ENCODE measurements around the gene TMEM11.
"Not testable (repeated sequence)": the region's sequence is repeated elsewhere in the genome, so short reads cannot be mapped to it uniquely, and the experiment has no call there.

Gene TMEM11

GRCh38 chr17:21242026-21242697 is 28.2 kb upstream of the TMEM11 start:
- no peak for DNase-seq (ENCODE audit: low read depth)

DNA sequence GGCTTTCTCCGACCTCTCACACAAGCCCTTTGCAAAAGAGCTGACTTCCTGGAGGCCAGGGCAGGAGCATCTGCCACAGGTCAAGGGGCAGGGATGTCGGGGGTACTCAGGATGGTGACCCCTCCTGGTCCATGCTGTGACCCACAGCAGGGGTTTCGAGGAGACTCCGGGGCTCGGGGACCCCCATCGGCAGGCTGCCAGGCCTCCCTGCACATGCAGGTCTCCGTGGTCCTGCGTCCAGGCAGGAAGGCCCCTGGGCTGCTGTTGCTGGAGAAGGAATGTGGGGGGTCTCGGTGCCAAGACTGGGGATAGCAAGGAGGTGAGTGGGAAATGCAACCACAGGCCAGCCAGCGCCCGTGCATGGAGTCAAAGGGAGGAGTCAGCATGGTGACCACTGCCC is 27.6 kb upstream of the TMEM11 start:
- no peak for DNase-seq (ENCODE audit: low read depth)

DNA sequence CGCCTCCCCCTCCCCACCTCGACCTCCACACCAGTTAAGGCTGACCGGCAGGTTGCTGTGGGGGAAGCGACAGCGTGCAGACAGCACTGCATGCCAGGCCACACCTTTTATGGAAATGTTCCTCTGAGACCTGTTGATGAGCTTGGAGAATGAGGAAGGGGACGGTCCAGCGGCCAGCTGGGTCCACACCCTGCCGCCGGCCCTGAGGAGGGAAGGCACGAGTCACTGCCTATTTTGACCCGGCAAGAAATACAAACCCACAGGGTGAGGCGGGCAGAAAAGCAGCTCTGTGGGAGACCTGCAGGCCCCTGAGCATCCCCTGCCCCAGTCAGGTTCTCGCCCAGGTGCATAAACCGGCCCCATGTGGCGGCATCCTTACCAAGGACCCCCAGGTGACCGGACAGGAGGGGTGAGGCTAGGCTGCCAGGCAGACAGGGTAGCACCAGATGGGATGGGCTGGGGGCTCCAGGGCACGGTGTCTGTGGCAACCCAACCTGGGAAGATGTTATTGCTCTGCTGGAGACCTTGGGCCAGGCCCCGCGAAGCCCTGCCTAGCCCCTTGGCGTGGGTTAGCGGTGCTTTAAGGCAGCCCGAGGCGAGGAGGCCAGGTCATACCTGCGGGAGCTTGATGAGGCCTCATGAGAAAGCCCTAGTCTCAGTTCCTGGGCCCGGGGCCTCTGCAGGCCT is 26.6 kb upstream of the TMEM11 start:
- DNase-seq (ENCODE audit: low read depth), result no peak

GRCh38 chr17:21239680-21240368 is 25.9 kb upstream of the TMEM11 start:
- DNase-seq (ENCODE audit: low read depth), result no peak

DNA sequence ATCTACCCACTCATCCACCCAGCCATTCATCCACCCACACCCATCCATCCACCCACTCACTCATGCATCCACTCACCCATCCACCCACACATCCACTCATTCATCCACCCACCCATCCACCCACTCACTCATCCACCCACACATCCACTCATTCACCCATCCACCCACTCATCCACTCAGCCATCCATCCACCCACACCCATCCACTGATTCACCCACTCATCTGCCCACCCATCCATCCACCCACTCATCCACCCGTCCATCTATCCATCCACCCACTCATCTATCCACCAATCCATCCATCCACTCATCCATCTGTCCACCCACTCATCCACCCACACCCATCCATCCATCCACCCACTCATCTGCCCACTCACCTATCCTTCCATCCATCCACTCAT is 22.0 kb upstream of the TMEM11 start:
- no peak for DNase-seq (ENCODE audit: low read depth)

DNA sequence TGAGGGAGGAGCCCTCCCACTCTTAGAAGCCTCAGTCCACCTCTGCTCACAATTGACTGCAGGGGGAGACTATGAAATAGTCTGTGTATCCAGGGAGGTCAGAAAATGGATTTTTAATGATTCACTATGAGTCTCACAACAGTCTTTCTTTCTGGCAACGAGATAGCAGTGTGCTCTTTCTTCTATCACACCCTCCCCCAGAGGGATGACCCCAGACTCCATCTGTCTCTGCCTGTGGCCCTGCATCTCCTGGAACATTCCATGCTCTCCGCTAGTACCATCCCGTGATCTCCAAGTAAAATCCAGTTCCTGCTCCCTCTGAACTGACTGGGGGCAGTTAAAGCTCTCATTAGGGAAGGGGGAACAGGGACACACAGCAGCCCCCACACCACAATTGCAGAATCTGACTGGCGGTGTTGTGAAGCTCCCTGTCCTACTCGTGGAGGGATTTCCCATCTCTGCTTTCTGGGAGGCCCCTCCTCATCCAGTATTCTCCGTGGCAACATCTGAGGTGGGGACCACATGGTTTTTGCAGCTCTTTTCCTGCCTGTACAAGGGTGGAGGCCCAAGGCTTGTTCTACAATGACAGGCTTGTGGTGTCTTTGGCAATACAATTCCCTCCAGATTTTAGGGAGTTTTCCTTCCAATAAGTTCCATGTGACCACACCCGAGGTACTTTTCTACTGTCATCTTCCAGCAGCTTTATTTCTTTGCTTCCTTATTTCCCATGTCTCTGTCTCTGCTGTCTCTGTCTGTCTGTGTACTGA is 19.8 kb upstream of the TMEM11 start:
- DNase-seq (ENCODE audit: low read depth), result no peak

DNA sequence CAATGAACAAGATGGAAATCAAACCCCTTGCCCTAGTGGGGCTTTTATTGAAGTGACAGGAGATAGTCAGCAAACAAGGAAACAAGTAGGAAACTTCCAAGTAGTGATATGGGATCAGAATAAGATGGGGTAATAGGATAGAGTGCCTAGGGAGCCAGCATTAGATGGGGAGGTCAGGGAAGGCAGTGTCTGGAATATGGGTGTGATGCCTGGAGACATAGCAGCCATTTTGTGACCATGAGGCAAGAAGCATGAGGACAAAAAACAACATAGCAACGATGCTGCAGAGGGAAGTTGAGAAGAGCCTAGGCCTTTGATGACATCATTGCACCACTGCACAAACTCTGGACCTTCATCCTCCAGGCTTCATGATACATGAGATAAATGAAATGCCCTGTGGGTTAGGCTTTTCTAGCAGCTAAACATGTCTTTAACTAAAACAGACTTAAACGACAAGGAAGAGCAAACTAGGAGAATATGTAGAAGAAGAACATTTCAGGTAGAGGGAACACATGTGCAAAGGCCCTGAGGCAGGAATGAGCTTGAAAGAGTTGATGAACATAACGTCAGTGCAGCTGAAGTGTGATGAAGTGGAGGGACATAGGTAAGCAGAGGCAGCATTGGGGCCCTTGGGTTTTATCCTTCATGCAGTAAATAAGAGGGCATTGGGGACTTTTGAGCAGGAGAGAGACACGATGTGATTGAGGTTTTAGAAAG is 18.2 kb upstream of the TMEM11 start:
- no peak for DNase-seq (ENCODE audit: low read depth)

- DNase-seq (ENCODE audit: low read depth), result no peak
These were observed 17.6 kb upstream of the TMEM11 start for GRCh38 chr17:21231533-21231932.

- no peak for DNase-seq (ENCODE audit: low read depth)
These were observed 14.9 kb upstream of the TMEM11 start for GRCh38 chr17:21228845-21229244.

DNA sequence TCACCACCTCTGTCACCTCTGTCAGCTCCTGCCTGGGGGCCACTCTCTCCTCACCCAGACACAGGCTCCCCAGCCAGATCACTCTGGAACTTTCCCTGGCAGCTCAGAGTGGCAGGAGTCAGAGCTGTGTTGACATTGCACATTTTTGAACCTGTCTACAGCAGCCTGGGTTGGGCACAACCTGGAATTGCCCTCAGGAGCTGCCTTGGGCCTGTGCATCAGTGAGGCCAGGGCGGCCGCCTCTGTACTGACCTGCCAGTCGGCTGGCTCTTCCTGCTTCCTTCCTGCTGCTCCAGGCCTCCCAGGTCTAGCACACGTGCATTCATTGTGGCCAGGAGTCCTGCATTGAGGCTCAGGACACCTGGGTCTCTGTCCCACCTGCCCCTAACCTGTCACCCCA is 14.2 kb upstream of the TMEM11 start:
- DNase-seq (ENCODE audit: low read depth), result no peak

- not testable (repeated sequence) for DNase-seq (ENCODE audit: low read depth)
These were observed 13.3 kb upstream of the TMEM11 start for GRCh38 chr17:21227277-21227676.

DNA sequence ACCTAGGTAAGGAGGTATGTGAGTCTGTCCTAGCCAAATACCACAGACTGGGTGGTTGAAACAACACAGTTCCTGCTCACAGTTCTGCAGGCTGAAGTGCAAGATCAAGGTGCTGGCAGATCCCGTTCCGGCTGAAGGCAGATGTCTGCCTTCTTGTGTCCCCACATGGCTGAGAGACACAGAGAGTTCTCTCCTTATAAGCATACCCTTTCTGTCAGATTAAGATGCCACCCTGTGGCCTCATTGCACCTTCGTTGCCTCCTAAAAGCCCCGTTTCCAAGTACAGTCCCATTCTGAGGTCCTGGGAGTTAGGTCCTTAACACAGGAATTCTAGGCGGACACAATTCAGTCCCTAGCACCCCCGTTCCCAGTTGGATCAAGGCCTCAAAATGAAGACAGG is 9.1 kb upstream of the TMEM11 start:
- no peak for DNase-seq (ENCODE audit: low read depth)

GRCh38 chr17:21218831-21219380 is 4.9 kb upstream of the TMEM11 start:
- no peak for DNase-seq (ENCODE audit: low read depth)

DNA sequence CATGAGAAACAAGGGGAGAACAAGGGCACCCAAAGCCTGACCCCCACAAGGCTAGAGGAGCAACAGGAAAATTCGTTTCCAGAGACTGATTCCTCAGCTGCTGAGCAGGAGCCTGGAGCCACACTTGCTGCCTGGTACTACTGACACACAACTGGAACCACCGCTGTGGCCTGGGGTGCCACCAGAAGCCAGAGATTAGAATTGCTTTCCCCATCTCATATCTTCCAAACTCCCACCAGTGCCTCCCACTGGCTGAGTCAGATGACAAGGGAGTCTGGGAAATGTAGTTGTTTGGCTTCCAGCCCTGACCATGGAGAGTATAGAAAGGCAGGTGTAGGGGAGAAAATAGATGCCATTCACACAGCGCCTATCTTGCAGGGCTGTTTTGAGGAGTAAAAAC is 4.1 kb upstream of the TMEM11 start:
- DNase-seq (ENCODE audit: low read depth), result no peak

- no peak for DNase-seq (ENCODE audit: low read depth)
These were observed 3.4 kb upstream of the TMEM11 start for GRCh38 chr17:21217346-21217745.

DNA sequence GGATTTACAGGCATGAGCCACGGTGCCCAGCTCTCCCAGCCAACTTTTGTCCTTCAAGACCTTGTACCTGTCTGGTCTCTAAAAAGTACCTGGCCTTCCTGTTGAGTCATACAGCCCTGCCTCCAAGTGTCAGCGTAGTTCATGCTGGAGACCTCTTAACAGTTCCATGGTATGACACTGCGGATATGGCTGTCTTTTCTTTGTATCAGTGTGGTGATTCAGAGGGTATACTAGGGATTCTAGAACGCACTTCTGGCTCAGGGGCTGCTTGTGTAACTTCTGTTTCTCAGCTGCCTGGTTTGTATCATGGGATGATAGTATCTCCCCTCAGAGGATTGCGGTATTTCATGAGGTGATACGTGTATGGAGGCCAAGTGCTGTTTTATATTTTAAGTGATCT is 2.0 kb upstream of the TMEM11 start:
- DNase-seq (ENCODE audit: low read depth), result no peak

DNA sequence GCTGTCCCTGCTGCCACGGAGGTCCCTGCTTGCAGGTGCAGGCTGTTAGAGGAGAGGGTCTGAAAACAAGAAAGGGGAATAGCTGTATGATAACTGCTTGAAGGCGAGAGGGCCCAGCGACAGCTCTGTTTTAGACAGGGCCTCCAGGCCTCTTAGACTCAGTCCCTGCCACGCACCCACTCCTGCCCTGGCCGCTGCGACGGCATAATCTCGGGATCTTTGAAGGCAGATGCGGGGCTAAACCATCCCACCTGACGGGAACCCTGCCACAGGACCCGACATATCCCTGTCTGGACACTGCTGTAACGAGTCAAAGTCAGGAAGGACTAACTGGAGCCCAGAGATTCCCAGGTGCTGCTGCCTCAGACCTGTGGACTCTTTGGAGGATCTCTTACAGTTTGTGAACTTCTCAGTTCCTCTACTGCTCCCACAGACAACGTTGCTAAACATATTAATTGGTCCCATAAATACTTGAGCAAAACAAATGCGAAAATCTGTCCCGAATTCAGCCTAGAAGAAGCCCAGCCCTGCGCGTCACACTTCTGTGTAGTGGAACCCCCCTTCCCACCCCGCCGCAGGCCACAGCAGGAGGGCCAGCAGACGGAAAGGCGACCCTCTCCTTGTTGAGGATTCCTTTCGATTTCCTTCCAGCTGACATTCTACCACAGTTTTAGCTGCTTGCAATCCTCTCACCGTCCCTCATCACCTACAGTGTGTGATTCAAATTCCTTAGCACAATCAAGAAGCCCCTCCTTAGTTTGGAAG is 998 bp upstream of the TMEM11 start:
- no peak for DNase-seq (ENCODE audit: low read depth)

- DNase-seq (ENCODE audit: low read depth), result peak; percentile 20
These were observed 335 bp downstream of the TMEM11 start for GRCh38 chr17:21213638-21214014.

GRCh38 chr17:21212826-21213637 is 929 bp downstream of the TMEM11 start:
- no peak for DNase-seq (ENCODE audit: low read depth)
